ENCODE data around the gene THUMPD2.
"Not testable (repeated sequence)": the region's sequence is repeated elsewhere in the genome, so short reads cannot be mapped to it uniquely, and the experiment has no call there.

Gene THUMPD2

DNA sequence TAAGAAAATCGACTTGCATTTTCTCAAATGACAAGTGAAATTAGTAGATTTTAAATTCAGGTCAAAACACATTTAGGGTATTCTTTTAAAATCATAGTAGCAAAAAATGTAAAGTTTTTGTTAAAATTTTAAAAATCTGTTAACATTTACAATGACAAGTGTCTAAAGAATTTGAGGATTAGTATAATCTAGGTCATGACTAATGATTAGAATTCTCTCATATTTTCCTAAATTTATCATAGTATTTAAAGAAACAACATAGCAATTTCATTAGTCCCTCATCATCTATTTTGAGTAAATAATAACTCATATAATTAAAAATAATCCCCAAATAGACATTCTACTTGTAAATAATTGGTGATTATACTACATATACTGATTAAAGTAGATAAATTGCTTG is 23.6 kb downstream of the THUMPD2 start:
- DNase-seq (ENCODE audit: low read depth in 2 of 2): no peak

DNA sequence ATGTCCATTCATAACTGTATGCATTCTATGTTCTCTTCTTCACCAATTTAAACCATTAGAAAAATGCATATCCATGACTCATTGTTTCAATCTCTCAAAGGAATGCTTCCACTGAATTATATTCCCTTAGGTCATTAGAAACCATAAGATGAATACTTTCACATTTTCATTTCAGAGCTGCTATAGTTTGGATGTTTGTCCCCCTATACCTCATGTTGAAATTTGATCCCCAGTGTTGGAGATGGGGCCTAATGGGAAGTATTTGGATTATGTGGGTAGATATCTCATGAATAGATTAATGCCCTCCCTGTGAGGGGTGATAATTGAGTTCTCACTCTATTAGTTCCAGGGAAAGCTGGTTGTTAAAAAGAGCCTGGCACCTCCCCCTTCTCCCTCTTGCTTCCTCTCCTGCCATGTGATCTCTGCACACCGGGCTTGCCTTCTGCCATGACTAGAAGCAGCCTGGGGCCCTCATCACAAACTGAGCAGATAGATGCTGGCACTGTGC is 35.7 kb downstream of the THUMPD2 start:
- no peak for DNase-seq (ENCODE audit: low read depth in 2 of 2)

DNA sequence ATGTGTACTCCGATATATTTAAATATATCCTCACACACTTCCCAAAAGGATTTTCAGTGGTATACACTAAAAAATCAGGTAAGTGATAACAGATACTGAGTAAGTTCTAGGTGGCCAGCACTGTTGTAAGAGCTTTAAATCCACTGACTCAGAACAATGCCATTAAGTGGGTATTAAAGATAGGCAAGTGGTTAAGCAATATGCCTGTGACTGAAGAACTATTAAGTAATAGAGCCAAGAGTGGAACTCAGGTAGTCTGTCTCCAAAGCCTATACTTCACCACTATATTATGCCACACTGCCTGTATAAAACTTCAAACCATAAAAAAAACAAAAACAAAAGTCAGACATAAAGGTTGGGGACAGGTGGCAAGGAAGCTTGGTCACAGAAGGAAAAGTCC is 37.2 kb downstream of the THUMPD2 start:
- DNase-seq (ENCODE audit: low read depth in 2 of 2): no peak

DNA sequence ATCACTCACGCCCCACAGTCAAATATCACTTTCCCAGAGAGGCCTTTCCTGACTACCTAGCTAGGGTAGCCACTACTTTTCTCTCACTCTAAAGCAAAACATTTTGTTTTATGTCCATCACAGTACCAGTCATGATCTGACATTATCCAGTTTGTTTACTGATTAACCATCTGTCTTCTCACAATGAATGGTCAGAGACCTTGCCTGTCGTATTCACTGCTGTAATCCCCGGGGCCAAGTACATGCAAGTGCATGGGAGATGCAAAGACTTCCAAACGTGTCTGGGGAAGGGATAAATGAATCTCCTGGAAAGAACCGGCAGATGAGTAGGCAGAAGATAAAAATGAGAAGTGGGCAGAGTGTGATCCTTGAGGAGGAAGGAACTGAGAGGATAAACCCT is 39.7 kb downstream of the THUMPD2 start:
- no peak for DNase-seq (ENCODE audit: low read depth in 2 of 2)

DNA sequence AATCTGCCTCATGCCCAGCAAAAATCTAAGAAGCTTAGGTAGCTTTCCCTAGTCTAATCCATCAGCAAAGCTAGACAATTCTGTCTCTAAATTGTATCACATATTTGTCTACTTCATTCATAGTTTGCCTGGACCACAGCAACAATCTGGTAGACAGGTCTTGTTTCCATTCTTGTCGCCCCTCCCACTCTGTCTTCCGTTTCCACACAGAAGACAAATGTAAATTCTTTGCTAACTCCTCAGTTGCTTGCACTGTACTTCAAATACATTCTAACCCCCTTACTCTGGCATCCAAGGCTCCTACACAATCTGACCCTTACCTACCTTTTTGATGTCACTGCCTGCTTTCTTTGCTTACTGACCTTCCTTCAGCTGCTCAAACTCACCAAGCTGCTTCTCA is 40.1 kb downstream of the THUMPD2 start:
- DNase-seq (ENCODE audit: low read depth in 2 of 2): no peak

DNA sequence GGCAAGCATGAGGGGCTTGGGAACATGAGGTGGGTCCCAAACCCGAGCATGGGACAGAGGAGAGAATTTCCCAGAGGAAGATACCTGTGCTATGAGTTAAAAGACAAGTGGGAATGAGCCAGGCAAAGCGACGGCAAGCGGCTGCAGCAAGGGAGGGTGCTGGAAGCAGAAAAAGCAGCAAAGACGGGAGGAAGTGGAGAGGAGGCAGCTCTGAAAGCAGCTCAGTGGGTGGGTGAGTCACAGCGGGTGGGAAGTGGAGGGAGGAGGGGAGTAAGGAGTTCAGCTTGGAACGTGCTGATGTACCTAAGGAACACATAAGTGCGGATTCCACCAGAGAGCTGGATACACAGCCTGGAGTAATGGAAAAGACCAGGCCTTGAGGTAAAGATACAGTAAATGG is 41.4 kb downstream of the THUMPD2 start:
- DNase-seq (ENCODE audit: low read depth in 2 of 2): no peak

DNA sequence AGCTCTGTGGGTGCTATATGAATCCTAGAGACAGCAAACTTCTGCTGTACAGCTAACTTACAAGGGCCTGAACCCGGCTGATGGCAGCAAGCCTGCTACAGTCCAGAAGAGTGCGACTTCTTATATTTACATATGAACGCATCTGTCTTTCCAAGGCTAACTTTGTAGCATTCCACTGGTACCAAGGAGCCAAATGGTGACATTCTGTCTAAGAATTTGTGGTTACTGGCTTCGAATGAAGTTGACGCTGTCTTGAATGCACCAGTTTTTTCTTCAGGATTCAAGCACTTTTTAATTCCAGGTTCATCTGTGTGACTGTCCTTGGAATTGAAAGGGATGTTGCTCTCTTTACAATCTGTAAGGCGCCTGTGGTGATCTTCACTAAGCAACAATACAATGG is 42.4 kb downstream of the THUMPD2 start:
- no peak for DNase-seq (ENCODE audit: low read depth in 2 of 2)

DNA sequence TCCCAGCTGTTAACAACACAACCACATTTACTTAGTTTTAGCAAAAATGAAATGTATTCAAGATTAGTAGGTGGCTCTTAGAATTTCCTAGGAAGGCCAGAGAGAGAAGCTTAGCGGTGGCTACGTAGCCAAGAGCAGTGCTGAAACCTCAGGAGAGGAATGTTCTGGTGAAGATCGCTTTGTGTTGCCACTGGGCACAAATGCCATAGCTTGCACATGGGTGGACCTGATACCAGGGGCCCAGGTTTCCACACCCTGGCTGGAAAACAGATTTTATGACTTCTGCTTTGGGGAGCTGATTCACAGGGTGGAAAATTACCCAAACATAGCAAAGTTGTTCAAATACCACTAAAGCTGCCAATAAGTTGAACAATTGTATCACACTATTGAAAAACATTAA is 43.4 kb downstream of the THUMPD2 start:
- no peak for DNase-seq (ENCODE audit: low read depth in 2 of 2)

DNA sequence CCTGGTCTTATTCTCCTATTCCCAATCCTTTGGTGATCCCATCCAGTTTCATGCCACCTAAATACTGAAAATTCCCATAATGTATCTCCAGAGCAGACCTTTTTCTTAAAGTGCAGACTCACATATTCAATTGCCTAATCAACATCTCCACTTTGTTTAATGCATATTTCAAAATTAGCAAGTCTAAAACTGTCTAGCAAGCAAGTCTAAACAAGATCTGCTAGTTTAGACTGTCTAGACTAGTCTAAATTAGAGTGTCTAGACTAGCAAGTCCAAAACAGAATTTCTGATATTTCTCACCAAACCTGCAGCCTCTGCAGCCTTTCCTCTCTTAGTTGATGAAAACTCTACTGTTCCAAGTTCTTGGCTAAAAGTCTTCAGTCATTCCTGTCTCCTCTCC is 44.6 kb downstream of the THUMPD2 start:
- no peak for DNase-seq (ENCODE audit: low read depth in 2 of 2)

DNA sequence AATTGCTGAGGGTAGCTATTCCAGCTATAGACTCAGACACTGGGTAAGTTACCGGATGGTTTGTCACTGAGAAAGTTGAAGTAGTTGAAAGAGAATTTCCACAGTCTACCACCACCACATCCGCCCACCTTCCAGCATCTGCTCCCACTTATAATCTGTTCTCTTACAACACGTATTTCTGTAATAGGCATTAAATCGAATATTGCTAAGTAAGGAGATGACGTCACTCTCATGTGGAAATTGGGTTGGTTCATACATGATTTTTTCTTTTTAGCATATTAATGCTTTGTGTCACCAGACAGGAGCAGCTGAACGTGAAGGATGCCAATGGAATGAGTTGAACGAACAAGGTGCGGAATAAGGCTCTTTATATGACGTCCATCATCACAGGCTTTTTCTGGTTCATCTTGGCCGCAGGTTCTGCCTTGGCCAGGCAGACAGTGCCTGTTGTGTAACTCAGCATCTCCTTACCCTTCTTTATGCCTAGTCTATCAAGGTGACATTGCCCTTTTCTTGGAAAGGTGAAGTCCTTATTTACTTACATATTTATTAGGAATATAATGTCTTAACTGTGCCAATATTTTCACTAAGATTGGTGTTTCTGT is 45.9 kb downstream of the THUMPD2 start:
- DNase-seq (ENCODE audit: low read depth in 2 of 2): no peak

DNA sequence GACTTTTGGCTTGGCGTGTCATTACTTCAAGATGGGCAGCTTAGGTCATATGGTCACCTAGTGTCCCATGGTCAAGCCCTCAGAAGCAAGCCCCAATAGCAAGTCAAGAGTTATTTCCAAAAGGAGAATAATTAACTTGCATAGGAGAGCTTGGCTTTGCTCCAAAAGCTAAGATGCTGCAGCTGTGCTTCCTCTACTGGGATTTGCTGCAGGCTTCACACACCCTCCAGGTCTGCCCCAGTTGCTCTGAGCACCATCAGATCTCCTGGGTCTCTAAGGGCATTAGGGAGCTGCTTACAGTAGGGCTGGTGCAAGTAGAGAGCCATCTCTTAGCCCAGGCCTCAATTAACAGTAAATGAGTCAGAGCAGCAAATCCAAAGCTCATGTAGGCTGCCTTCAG is 46.6 kb downstream of the THUMPD2 start:
- no peak for DNase-seq (ENCODE audit: low read depth in 2 of 2)

DNA sequence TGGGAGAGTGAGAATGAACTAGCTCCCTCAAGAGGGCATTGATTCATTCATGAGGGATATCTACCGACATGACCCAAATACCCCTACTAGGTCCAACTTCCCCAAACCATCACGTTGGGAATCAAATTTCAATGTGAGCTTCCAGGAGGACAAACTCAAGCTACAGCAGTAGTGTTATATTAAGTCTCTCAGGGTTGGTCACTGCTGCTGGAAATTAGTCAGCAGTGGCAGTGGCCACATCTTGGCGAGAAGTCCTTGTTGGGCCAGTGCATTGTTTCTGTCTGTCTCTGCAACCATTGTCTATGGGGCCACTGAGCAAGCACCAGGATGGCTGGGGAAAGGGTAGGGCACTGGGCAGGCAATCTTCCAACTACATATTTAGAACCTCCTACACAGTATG is 47.5 kb downstream of the THUMPD2 start:
- no peak for DNase-seq (ENCODE audit: low read depth in 2 of 2)

DNA sequence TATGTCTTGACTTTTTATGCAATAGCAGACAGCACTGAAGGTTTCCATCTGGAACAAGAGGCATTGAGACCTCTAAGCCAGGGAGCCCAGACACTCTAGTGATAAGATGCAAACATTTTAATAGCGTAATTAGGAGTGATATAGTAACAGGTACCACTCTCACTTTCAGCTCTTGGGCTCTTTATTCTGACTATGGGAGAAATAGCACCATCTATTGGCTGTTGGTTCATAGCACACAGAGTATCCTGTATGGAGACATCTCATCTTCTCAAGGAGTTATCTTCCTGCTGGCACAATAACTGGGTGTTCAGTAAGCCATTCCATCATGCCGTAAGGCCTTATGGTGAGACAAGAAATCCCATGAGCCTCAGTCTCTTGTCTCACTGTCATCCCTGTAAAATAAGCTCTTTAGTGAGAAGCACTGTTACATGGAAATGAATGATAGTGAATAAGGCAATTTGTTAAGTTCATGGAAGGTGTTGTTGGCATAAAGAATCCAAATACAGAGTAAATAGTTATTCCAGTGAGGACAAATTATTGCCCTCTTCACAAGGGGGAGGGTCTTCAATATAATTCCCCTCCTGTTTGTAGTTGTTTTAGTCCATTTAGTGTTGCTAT is 48.3 kb downstream of the THUMPD2 start:
- DNase-seq (ENCODE audit: low read depth in 2 of 2): no peak

DNA sequence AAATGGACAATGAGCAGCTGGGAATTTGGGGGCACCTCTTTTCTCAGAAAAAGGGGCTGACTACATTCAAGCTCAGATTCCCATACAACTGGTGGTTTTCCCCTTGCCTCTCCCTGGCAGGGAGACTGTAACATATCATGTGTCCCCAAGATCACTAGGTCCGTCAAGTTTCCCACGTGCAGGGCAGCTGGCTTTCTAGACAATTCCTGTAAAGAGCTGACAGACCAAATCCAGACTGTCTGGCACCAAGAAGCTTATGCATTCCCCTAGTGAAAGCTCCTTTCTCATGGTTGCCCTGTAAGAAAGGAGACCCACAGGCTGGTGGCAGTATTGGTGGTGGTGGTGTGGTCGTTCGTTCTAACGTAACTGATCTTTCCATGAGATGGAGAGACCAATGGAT is 48.8 kb downstream of the THUMPD2 start:
- no peak for DNase-seq (ENCODE audit: low read depth in 2 of 2)

DNA sequence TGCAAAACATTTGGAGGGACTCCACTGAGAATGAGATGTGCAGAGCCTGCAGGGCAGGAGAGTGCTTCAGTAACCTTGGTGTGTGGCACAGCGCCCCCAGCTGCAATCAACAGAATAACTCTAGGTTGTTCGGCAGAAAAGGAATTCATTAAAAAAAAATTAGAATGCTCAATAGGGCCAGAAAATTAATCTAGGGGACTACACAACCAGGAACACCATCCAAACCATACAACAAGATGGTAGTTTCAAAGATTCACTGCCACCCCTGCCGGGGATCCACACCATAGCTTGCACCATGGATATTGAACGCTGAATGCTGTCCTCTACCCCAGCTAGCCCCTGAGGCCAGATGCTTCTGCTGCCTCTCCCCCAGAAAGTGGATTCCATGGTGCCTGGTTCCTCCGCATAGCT is 50.1 kb downstream of the THUMPD2 start:
- DNase-seq (ENCODE audit: low read depth in 2 of 2): no peak

DNA sequence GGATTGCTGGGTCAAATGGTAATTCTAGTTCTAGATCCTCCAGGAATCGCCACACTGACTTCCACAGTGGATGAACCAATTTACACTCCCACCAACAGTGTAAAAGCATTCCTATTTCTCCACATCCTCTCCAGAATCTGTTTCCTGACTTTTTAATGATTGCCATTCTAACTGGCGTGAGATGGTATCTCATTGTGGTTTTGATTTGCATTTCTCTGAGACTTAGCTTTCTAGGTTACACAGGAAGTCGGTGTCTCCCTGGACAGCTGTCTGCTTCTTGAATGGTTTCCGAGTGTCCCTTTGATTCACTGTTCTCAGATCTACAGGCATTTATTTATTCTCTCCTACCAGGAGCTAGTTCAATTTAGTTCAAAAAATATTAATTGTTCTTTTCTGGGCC is 51.0 kb downstream of the THUMPD2 start:
- DNase-seq (ENCODE audit: low read depth in 2 of 2): not testable (repeated sequence)

DNA sequence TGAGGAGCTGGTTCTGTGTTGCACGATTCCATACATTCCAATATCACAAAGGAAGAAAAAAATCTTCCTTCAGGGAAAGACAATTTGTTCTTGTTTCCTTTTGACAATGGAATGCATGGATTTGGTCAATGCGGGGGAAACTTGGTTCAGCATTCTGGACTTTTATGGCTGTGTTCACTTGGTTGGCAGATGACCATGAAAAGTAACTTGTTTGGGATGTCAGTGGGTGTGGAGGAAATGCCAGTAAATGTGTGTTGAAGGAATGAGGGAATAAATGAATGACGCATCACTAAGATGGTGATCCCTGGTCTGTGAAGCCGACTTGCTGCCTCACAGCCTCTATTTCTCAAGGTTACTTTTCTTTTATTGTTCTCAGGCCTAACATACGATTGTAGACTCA is 53.7 kb downstream of the THUMPD2 start:
- DNase-seq (ENCODE audit: low read depth in 2 of 2): no peak

DNA sequence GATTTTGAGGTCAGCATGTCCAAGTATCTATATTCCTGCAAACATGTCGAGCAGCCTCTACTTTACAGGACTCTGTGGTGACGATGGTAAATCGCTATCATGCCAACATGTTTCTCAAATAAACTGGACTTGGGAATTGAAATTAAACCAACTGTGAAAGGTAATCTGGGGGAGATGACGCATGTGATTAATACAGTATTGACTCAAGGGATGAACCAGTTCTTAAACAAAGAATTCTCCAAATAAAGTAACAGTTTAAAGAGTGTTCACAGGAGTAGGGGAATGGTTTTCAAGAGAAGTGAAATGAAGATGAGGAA is 54.3 kb downstream of the THUMPD2 start:
- DNase-seq (ENCODE audit: low read depth in 2 of 2): no peak

DNA sequence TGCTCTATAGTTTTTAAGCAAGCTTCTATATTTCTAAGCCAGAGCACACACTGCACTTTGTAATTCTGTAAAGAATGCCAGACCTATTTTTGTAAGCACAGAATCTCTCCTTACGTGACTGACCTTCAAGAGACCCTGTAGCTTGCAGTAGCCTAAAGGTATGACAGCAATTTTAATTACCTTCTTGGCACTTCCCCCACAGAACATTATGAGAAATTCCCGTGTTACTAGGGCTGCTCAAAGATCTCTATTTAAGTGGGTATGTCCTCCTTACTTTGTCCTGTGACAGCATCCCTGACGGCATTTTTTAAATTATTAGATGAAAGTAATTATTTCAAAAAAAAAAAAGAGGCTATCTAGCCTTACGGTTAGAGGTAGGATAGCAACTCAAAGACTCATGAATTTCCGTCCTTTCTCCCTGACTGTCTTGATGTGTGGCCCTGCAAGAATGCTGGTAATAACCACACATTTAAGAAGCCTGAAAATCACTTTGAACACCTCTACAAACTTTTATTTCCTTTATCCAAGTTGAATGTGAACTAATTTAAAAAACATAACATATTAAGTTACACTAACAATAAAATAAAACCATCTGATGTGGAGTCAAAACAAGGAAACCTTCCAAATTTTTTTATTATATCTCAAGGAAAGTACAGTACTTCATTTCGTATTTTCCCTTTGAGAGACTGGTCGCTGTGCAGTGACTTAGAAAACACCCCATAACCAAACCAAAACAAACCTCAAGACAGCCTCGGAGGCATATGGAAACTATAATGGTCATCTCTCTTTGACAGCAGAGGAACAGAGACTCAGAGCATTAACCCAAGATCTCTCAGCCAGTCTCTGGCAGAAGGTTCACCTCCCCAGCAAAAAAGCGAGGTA is 54.9 kb downstream of the THUMPD2 start:
- no peak for DNase-seq (ENCODE audit: low read depth in 2 of 2)

DNA sequence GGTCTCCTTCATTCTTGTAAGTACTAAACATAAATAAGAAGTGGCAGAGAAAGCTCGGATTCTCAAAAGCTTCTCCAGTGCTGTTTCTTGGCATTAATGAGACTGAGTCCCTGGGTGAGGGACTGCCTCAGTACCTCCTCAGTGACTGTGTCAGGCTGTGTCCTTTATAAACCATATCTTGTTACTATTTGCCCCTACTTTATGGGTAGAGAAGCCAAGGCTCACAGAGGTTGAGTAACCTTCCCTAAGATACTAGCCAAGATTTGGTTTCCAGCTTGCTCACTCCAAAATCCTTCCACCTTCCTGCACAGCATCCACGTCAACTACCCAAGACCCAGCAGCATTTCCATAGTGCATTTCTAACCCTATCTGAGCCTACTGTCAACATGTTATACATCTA is 55.6 kb downstream of the THUMPD2 start:
- DNase-seq (ENCODE audit: low read depth in 2 of 2): no peak

DNA sequence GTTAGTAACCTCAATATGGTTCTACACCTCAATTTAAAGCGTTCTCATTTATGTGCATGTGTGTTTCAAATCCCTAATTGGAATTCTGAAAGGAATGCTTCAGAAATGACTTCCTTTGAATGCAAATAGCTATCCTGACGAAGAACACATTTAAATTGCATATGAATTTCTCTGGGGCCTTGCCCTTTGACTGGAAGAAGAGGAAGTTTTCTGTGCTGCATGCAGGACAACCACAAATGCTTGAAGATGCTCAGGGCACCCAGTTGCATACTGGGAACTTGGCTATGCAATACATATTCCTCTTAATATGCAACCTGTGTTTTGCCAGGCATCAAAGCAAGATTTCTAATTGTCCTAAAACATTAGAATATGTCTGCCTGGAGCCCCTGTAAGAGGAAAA is 58.1 kb downstream of the THUMPD2 start:
- DNase-seq (ENCODE audit: low read depth in 2 of 2): no peak

DNA sequence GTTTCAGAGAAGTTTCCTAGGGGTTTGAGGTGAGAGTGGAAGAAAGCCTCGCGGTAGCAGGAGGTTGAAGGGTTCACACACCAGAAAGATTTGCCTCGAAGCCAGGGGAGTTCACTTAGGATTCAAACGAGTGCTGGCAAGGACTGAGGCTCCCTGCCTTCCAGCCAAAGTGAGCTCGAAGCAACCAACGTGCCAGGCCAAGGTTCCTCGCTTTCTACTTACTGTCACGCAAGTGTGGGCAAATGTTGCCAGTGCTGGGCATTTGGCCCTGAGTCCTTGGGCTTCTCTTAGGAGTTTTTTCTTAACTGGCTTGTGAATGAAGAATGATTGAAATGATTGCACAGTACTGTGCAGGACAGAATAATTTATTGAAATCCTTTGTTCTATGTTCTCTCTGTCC is 59.7 kb downstream of the THUMPD2 start:
- no peak for DNase-seq (ENCODE audit: low read depth in 2 of 2)

DNA sequence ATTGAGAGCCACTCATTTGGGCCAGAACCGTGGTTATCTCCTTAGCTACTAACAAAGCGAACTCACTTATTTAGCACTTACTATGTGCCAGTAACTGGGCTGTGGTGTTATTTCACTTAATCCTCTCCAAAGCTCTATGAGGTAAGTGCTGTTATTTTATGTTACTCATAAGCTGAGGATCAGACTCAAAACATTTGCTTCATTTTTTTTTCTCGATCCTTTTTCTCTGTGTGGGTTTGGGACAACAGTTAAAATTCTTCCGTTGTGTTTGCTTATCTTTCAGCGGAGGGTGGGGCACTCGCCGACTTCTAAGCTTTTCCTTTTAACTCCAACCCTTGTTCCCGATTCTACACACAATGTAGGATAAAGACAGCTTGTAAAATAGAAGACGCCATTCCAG is 60.6 kb downstream of the THUMPD2 start:
- no peak for DNase-seq (ENCODE audit: low read depth in 2 of 2)
